HEK293T (cell line): ENCODE measurements around the gene SIK3.

ENCODE experiments used
- CTCF ChIA-PET: fragments of 350-600 bp; formaldehyde crosslinking; extraction: SDS; loops from one replicate; lab custom pipeline; 2021; ENCODE audit warnings: antibody characterized with exemption, inconsistent platforms; lab: Yijun Ruan, JAX
- POLR2A ChIA-PET: fragments of 350-600 bp; formaldehyde crosslinking; extraction: SDS; loops from one replicate; lab custom pipeline; 2020; ENCODE audit warnings: antibody characterized with exemption, inconsistent platforms; lab: Yijun Ruan, JAX
- DNase-seq: peaks from one replicate; pipeline ENCODE4 v3.0.0; 2012; ENCODE audit warnings: mixed read lengths; ENCODE audit errors: extremely low spot score
- ARNT ChIP-seq: fragments of 450-650 bp; IDR thresholded peaks from 2 replicates; pipeline ENCODE4 v1.6.1; 2017; ENCODE audit warnings: mild to moderate bottlenecking
- BHLHE40 ChIP-seq: fragments of 450-650 bp; IDR thresholded peaks from 2 replicates; pipeline ENCODE4 v1.6.1; 2016; ENCODE audit warnings: mild to moderate bottlenecking, moderate library complexity, borderline replicate concordance
- CTBP1 ChIP-seq: fragments of 450-650 bp; IDR thresholded peaks from 2 replicates; pipeline ENCODE4 v1.6.1; 2016; ENCODE audit warnings: borderline replicate concordance
- ELF4 ChIP-seq: fragments of 450-650 bp; IDR thresholded peaks from 2 replicates; pipeline ENCODE4 v1.6.1; 2017; ENCODE audit warnings: antibody characterized with exemption
- FOXA1 ChIP-seq: fragments of 450-650 bp; IDR thresholded peaks from 2 replicates; pipeline ENCODE4 v1.6.1; 2016; ENCODE audit warnings: mild to moderate bottlenecking
- FOXK2 ChIP-seq: fragments of 450-650 bp; IDR thresholded peaks from 2 replicates; pipeline ENCODE4 v1.6.1; 2016; ENCODE audit warnings: mild to moderate bottlenecking
- FOXM1 ChIP-seq: fragments of 450-650 bp; IDR thresholded peaks from 2 replicates; pipeline ENCODE4 v1.6.1; 2017; ENCODE audit warnings: mild to moderate bottlenecking, borderline replicate concordance
- HDGF ChIP-seq: fragments of 450-650 bp; IDR thresholded peaks from 2 replicates; pipeline ENCODE4 v1.6.1; 2017; ENCODE audit warnings: antibody characterized with exemption, borderline replicate concordance
- L3MBTL2 ChIP-seq: fragments of 450-650 bp; conservative IDR thresholded peaks from 2 replicates; pipeline ENCODE4 v1.6.1; 2016; ENCODE audit warnings: mild to moderate bottlenecking
- LEF1 ChIP-seq: fragments of 450-650 bp; IDR thresholded peaks from 2 replicates; pipeline ENCODE4 v1.6.1; 2017; ENCODE audit warnings: mild to moderate bottlenecking, borderline replicate concordance
- NFRKB ChIP-seq: fragments of 450-650 bp; IDR thresholded peaks from 2 replicates; pipeline ENCODE4 v1.6.1; 2016; ENCODE audit warnings: mild to moderate bottlenecking, moderate library complexity
- PKNOX1 ChIP-seq: fragments of 450-650 bp; IDR thresholded peaks from 2 replicates; pipeline ENCODE4 v1.6.1; 2016
- SP1 ChIP-seq: fragments of 450-650 bp; IDR thresholded peaks from 2 replicates; pipeline ENCODE4 v1.6.1; 2017
- SUZ12 ChIP-seq: fragments of 450-650 bp; IDR thresholded peaks from 2 replicates; pipeline ENCODE4 v1.6.1; 2016; ENCODE audit warnings: mild to moderate bottlenecking
- TARDBP ChIP-seq: fragments of 450-650 bp; IDR thresholded peaks from 2 replicates; pipeline ENCODE4 v1.6.1; 2016
- ZNF384 ChIP-seq: fragments of 450-650 bp; IDR thresholded peaks from 2 replicates; pipeline ENCODE4 v1.6.1; 2016

SIK3 gene

DNA sequence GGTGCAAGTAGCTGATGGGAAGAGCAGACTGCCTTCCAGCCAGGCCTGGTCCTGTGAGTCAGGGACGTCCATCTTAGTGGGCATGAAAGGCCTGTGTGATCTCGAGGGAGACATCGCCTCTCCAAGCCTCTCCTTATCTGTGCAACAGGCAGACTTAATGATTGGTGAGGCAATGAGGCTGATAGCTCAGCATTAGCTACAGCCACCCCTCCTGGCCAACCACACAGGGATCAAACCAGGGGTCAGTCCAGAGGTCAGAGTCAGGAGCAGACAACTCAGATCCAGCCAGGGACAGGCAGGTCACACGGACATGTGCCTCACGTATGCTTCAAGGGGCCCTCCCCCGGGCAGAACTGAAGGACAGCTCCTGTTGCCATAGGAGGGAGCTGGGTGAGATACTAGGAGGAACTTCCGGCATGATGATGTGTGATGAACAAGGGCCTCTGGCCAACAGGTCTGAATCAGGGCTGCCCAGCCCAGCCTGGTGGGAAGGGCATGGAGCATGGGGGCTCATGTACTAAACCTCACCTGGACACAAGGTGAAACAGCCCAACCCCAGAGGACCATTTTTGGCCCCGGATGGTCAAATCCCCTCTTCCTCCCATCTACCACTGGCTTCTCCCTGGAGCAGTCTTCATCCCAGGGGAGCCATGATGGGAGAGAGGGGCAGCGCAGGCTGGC, 271.3 kb downstream of the SIK3 start:
- CTCF ChIA-PET = no interaction called here
- TF ChIP-seq L3MBTL2 (no peak), NFRKB (no peak), CTBP1 (no peak), SP1 (no peak), TARDBP (no peak), ELF4 (no peak), FOXM1 (no peak), ARNT (no peak), HDGF (no peak)
- DNase-seq = no peak
- POLR2A ChIA-PET = no interaction called here

GRCh38 chr11:116825854-116826750, 272.1 kb downstream of the SIK3 start:
- DNase-seq = no peak
- POLR2A ChIA-PET = no interaction called here
- TF ChIP-seq BHLHE40 (no peak), ARNT (no peak), TARDBP (no peak)
- CTCF ChIA-PET = no interaction called here

DNA sequence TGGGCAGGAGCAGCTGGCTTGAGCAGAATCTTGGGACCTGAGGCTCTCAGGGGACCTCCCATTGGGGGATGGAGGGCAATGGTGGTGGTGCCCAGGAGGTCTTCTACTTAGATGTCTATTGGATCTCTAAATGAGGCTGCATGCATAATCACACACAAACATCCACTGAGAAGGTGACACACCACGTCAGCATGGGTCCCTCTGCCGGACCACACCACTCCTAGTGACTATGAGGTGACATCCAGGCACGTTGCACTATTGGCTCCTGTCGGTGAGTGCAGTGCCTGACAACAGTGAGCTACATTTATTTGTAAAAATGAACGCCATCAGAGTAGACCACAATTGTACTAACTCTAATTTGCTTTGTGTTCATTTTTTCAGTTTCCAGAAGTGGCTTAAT, 272.8 kb downstream of the SIK3 start:
- no peak for TF ChIP-seq FOXK2
- no peak for TF ChIP-seq FOXA1
- TF ChIP-seq FOXM1 = no peak
- TF ChIP-seq HDGF = no peak
- no peak for TF ChIP-seq TARDBP
- no peak for TF ChIP-seq BHLHE40
- no peak for TF ChIP-seq ELF4
- TF ChIP-seq L3MBTL2 = no peak
- TF ChIP-seq ZNF384 = no peak
- no peak for TF ChIP-seq SUZ12
- CTCF ChIA-PET = interaction anchor here (1.0 kb wide), 1 partner anchor 10 kb away, joined by 3 read pairs; no protein-coding TSS in a partner anchor
- DNase-seq = no peak
- POLR2A ChIA-PET = no interaction called here

- CTCF ChIA-PET = interaction anchor here (0.5 to 1.1 kb wide), 2 partner anchors 13 to 310 kb away, joined by 4 read pairs; no protein-coding TSS in a partner anchor
- DNase-seq = no peak
- POLR2A ChIA-PET = interaction anchor here (1.3 kb wide), 1 partner anchor 12 kb away, joined by 5 read pairs; no protein-coding TSS in a partner anchor
- TF ChIP-seq FOXK2 (no peak), FOXM1 (no peak), HDGF (no peak), NFRKB (no peak), PKNOX1 (no peak), LEF1 (no peak), L3MBTL2 (no peak), TARDBP (no peak), ZNF384 (no peak), ELF4 (no peak), SUZ12 (no peak), CTBP1 (no peak), FOXA1 (no peak), ARNT (no peak)
Measured at GRCh38 chr11:116823031-116823843, 275.0 kb downstream of the SIK3 start, which contains the start of gene APOA4. Gene APOA4, minus strand, starts transcription at chr11:116823304. Its CDS starts 113 bp downstream, at chr11:116823191.

GRCh38 chr11:116822575-116822974, 275.7 kb downstream of the SIK3 start:
- no peak for DNase-seq
- TF ChIP-seq TARDBP (no peak), FOXK2 (no peak), FOXA1 (no peak), ELF4 (no peak), FOXM1 (no peak), ZNF384 (no peak), HDGF (no peak)
- CTCF ChIA-PET = interaction anchor here (1.1 kb wide), 1 partner anchor 13 kb away, joined by 4 read pairs; no protein-coding TSS in a partner anchor
- POLR2A ChIA-PET = interaction anchor here (1.3 kb wide), 1 partner anchor 13 kb away, joined by 5 read pairs; no protein-coding TSS in a partner anchor

DNA sequence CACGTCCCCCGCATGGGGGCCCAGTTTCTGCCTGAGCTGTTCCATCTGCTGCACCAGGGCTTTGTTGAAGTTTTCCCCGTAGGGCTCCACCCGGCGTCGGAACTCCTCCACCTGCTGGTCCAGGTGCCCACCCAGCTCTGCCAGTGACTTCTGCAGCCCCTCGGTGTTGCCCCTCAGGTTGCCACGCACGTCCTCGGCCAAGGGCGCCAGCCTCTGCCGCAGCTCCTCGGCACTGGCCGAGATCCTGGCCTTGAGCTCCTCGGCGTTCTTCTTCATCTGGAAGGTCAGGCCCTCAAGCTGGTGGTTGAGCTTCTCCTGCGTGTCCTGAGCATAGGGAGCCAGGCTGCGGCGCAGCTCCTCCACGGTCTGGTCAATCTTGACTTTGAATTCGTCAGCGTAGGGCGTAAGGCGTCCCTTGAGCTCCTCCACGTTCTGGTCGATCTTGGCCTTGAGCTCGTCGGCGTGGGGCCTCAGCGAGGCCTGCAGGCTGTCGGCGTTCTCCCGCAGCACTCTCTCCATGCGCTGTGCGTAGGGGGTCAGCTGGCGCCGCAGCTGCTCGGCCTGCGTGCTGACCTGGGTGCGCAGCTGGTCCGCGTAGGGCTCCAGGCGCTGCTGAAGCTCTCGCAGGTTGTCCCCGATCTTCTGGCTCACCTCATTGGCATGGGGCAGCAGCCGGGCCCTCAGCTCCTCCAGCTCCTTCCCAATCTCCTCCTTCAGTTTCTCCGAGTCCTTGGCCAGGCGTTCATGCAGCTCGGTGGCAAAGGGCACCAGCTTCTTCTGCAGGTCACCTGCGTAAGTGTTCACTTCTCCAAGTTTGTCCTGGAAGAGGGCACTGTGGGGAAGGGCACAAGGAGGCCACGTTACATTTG, 276.9 kb downstream of the SIK3 start:
- POLR2A ChIA-PET = no interaction called here
- CTCF ChIA-PET = interaction anchor here (1.1 kb wide), 1 partner anchor 30 kb away, joined by 3 read pairs; the partner anchor contains the start of gene APOA5
- DNase-seq = no peak
- no peak for TF ChIP-seq L3MBTL2
- TF ChIP-seq PKNOX1 = no peak
- no peak for TF ChIP-seq NFRKB
- TF ChIP-seq FOXK2 = no peak
- TF ChIP-seq ZNF384 = no peak
- no peak for TF ChIP-seq FOXA1
- TF ChIP-seq TARDBP = no peak
